GM18526 (cell line): Measurements from ENCODE around the gene UNKL.

Experiments used
- POLR2A ChIP-seq: IDR thresholded peaks from 3 replicates; pipeline ENCODE4 v1.6.1; 2011; ENCODE audit not compliant: insufficient read length; ENCODE audit errors: extremely low read depth

The UNKL gene

DNA sequence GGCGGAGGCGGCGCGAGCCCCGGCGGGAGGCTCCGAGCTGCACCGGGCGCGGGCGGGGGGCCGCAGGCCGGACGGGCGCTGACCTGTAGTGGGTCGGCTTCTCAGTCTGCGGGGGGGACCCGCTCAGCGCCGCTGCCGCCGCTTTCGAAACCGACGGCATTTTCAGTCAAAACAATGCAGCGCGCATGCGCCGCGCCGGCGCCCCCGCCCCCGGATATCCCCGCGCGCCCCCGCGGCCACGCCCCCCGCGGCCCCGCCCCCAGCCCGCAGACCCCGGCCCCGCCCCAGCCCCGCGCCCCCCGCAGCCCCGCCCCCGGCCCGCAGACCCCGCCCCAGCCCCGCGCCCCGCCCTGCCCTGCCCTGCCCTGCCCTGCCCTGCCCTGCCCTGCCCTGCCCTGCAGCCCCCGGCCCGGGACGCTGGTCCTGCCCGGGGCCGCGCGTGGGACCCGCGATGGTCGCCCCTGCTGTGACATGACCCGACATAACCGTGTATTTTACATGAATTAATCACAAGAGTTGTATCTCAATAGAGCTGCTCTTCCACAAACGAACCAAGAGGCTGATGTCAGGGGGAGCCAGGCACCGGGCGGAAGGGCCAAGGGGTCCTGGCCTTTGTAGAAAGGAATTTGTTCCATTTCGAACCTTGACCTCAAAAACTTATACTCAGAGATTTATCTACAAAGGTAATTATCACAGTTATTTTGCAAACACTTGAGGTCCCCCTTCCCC is at the start of gene UNKL:
TSS of gene UNKL (minus strand) at position 173 of the 729 bp plus-strand sequence. CDS start at position 160, 13 bp downstream.
- peak; percentile 49 for TF ChIP-seq POLR2A

GRCh38 chr16:1461146-1461545 is 46.6 kb upstream of the UNKL start:
- TF ChIP-seq POLR2A, result no peak

DNA sequence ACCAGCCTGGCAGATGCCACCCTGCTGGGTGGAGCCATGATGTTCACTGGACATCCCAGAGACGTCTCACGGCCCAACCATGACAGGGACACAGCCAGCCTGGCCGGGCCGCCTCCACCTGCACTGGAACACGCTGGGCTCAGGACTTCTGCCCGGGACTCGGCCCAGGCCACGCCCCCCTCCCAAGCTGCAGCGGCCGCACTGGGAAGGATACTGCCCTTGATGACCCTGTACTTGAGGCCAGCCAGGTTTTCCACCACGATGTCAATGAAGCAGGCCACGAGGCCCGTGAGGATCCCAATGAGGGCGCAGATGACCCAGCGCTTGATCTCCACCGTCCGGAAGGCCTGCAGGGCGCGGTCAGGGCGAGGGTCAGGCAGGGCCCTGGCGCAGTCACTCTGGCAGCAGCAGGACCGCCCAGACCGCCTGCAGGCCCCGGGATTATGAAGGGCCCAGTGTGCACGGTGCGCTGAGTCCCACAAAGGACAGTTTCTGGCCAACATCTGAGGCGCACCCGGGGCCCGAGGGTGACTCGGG is 46.2 kb upstream of the UNKL start:
- TF ChIP-seq POLR2A, result no peak

GRCh38 chr16:1459967-1460366 is 45.5 kb upstream of the UNKL start:
- no peak for TF ChIP-seq POLR2A

GRCh38 chr16:1458977-1459341 is 44.5 kb upstream of the UNKL start:
- no peak for TF ChIP-seq POLR2A

- TF ChIP-seq POLR2A, result no peak
These were observed 44.0 kb upstream of the UNKL start for GRCh38 chr16:1458336-1458976.

DNA sequence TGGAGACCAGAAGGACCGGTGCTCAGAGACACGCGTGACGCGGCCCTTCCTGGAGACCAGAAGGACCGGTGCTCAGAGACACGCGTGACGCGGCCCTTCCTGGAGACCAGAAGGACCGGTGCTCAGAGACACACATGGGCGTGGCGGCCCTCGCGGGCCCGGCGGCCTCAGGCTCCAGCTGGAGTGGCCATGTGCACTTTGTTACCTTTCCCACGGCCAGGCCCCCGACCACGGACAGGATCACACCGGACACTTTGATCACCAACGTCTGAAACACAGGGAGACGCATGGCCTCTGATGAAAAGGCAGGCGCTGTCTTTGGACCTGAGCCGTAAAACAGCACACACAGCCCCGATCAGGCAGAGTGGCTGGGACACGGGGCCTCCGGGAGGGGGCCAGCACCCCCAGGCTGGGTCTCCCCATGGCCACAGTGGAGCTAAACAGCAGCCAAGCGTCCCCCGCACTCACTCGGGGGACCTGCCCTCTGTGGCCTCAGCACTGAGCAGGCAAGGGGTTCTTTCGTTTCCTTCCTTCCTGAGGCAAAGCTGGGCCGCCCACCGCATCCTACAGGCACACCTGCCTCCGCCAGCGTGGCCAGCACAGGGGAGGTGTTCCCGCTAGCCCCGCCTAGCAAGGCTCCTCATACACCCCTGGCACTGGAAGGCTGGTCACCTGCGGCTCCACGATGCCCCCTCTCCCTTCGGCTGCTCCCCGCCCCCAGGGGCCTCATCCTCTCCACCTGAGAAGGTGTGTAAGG is 43.2 kb upstream of the UNKL start:
- TF ChIP-seq POLR2A, result no peak

GRCh38 chr16:1456951-1457350 is 42.4 kb upstream of the UNKL start:
- no peak for TF ChIP-seq POLR2A

GRCh38 chr16:1455190-1456171 is 41.0 kb upstream of the UNKL start:
- TF ChIP-seq POLR2A, result no peak

GRCh38 chr16:1454561-1454960 is 40.1 kb upstream of the UNKL start:
- TF ChIP-seq POLR2A, result no peak

DNA sequence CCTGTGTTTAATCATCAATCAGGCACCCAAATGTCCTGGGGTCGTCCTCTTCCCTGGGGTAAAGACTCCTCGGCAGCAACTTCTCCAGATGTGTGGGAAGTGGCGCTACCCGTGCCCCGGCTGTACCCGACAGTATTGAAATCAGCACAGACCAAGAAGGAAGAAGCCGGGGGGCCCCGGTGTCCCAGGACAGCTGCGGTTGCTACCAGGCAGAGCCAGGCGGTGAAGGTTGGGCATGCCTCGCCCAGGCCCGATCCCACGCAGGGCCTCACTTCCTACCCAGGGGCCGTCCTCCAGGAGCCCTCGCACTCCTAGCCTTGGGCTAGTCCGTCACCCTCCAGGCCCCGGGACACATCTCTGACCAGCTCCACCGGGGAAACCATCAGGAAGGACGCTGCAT is 38.8 kb upstream of the UNKL start:
- TF ChIP-seq POLR2A, result no peak

GRCh38 chr16:1452530-1452929 is 38.0 kb upstream of the UNKL start:
- TF ChIP-seq POLR2A, result no peak

DNA sequence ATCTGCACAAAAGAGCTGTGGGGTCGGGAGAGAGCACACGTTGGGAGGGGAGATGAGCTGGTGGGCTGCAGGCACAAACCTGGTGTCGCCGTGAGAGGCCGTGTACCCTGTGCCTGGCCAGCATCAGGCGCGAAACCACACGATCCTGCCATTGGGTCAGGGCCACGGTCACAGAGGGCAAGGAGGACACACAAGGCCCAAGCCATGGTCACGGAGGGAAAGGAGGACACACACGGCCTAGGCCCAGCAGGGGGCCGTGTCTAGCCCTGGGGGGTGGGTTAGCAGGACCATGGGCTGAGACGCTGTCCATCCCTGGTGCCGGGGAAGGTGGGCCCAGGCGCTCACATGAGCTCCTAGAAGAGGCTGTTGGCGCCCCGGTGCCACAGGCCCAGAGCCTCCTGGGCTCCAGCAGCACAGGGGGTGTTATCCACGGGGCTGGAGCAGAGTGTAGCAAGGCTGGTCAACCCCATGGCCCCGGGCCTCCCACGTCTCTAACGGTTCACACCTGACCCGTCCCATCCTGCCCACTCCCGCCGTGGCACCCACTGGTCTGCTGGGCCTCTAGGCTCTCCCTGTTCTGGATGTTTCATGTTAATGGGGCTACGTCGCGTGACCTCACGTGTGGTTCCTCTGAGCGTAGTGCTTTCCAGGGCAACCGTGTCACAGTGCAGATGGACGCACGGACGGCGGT is 37.3 kb upstream of the UNKL start:
- no peak for TF ChIP-seq POLR2A

DNA sequence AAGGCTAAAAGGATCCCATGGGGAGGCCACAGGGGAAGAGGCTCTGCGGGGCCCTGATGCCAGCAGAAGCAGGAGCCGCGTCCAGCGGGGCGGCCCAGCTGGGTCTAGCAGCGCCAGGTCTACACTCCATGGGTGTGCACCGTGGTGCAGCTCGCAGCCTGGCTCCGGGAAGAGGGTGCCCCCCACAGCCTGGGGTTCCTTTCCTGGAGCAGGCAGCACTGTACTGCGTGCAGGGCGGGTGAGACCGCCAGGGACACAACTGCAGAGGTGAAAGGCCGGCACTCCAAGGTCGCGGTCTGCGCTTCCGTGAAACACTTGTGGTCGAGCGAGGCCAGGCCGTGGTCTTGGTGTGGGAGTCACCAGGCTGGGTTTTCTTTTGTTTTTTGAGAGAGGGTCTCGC is 36.3 kb upstream of the UNKL start:
- no peak for TF ChIP-seq POLR2A
